Astrocyte (in vitro differentiated cells and primary cell): Measurements from ENCODE around the gene CHP1. TPM values are rescaled to one million over a fixed set of nuclear protein-coding genes. Genes with fewer than 3 reads are reported as not detected.

Source experiments
- DNase-seq: peaks from one replicate; pipeline ENCODE4 v3.0.0-alpha.2; 2010; ENCODE audit warnings: low read depth
- FAIRE-seq: peaks from 2 replicates; lab custom pipeline; 2011; peaks lifted over from hg19 to GRCh38; lab: Jason Lieb, UNC
- H2AFZ ChIP-seq: 2 replicates; pipeline ENCODE4 v1.6.0; 2012; ENCODE audit warnings: low read depth, low read length, inconsistent platforms
- H3K27ac ChIP-seq: 2 replicates; pipeline ENCODE4 v1.5.1; 2011; ENCODE audit warnings: low read depth, low read length, inconsistent platforms
- H3K27me3 ChIP-seq: 2 replicates; pipeline ENCODE4 v1.6.0; 2011; ENCODE audit warnings: low read length, inconsistent platforms; ENCODE audit not compliant: insufficient read depth
- H3K36me3 ChIP-seq: 2 replicates; pipeline ENCODE4 v1.5.1; 2011; ENCODE audit warnings: low read length, inconsistent platforms; ENCODE audit not compliant: insufficient read depth
- H3K4me1 ChIP-seq: 2 replicates; pipeline ENCODE4 v1.5.1; 2011; ENCODE audit warnings: low read length, inconsistent platforms; ENCODE audit not compliant: insufficient read depth
- H3K4me2 ChIP-seq: 2 replicates; pipeline ENCODE4 v1.6.0; 2012; ENCODE audit warnings: low read length, inconsistent platforms
- H3K4me3 ChIP-seq: 2 replicates; pipeline ENCODE4 v1.5.1; 2011; ENCODE audit warnings: low read depth, mild to moderate bottlenecking, low read length, inconsistent platforms; ENCODE audit not compliant: insufficient read depth
- H3K79me2 ChIP-seq: 2 replicates; pipeline ENCODE4 v1.6.0; 2012; ENCODE audit warnings: mild to moderate bottlenecking, low read length, inconsistent platforms; ENCODE audit not compliant: insufficient read depth
- H3K9ac ChIP-seq: 2 replicates; pipeline ENCODE4 v1.6.0; 2012; ENCODE audit warnings: mild to moderate bottlenecking, low read length, inconsistent platforms
- H3K9me3 ChIP-seq: 2 replicates; pipeline ENCODE4 v1.5.1; 2012; ENCODE audit warnings: low read depth, mild to moderate bottlenecking, low read length, inconsistent platforms; ENCODE audit not compliant: insufficient read depth
- H4K20me1 ChIP-seq: 2 replicates; pipeline ENCODE4 v1.6.0; 2012; ENCODE audit warnings: low read length, inconsistent platforms; ENCODE audit not compliant: insufficient read depth
- H3K27ac Mint-ChIP-seq: one replicate; pipeline ENCODE4 v1.8.0; 2021; ENCODE audit warnings: mild to moderate bottlenecking, mixed read lengths; ENCODE audit not compliant: unreplicated experiment
- H3K27me3 Mint-ChIP-seq: one replicate; pipeline ENCODE4 v1.8.0; 2021; ENCODE audit warnings: low read depth, mixed read lengths; ENCODE audit not compliant: unreplicated experiment
- H3K36me3 Mint-ChIP-seq: one replicate; pipeline ENCODE4 v1.8.0; 2021; ENCODE audit warnings: low read depth, mixed read lengths; ENCODE audit not compliant: unreplicated experiment
- H3K4me1 Mint-ChIP-seq: one replicate; pipeline ENCODE4 v1.8.0; 2021; ENCODE audit warnings: low read depth, mixed read lengths; ENCODE audit not compliant: unreplicated experiment
- H3K4me3 Mint-ChIP-seq: one replicate; pipeline ENCODE4 v1.8.0; 2021; ENCODE audit warnings: mild to moderate bottlenecking, moderate library complexity, mixed read lengths; ENCODE audit not compliant: unreplicated experiment
- H3K9me3 Mint-ChIP-seq: one replicate; pipeline ENCODE4 v1.8.0; 2021; ENCODE audit warnings: mild to moderate bottlenecking, mixed read lengths; ENCODE audit not compliant: unreplicated experiment
- EZH2 ChIP-seq: IDR thresholded peaks from 2 replicates; pipeline ENCODE4 v1.6.1; 2012; ENCODE audit warnings: mild to moderate bottlenecking, low read length, inconsistent platforms; ENCODE audit not compliant: insufficient read depth
- total RNA-seq: library from RNA; stranded (reverse); gene quantifications from 2 replicates; pipeline ENCODE4 v1.2.1, GENCODE V29; 2021
- TF ChIP-seq, protein P1 (sequence below): IDR thresholded peaks from 2 replicates; pipeline ENCODE4 v1.5.1; 2011; ENCODE audit warnings: low read depth, mild to moderate bottlenecking, inconsistent platforms, low read length, moderate library complexity; ENCODE audit not compliant: insufficient read depth

CHP1 gene
- total RNA-seq, 1 donor from 2014 or later, result 101 TPM

DNA sequence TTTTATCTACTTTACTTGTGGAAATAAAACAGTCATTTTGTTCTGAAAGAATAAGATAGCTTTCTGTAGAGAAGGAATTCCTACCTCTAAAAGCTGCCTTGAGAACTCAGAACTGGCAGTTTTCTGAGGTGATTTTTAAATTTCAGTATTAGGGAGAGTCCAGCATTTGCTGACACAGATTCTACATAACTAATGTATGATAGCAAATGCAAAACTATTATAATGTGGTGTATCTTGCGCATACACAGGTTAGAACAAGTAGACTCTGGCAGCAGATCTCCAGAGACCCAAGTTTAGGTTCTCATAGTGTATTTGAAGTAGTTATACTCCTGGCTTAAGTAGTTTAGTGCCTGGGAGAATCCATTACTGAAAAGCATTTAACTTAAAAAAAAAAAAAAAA lies 70.5 kb downstream of the CHP1 start:
- no peak overlapping the region for H3K4me2 ChIP-seq
- no peaks in the 10 kb centered on the region for H3K4me1 ChIP-seq
- DNase-seq, result no peak
- peaks cover 4% of the 10 kb centered on the region for H3K36me3 ChIP-seq
- H3K4me3 ChIP-seq, result no peak overlapping the region
- Mint-ChIP-seq H3K4me1 (no peaks in the 10 kb centered on the region), H3K27ac (no peak overlapping the region), H3K9me3 (no peaks in the 10 kb centered on the region), H3K4me3 (no peak overlapping the region), H3K27me3 (no peaks in the 10 kb centered on the region), H3K36me3 (peaks cover 5% of the 10 kb centered on the region)
- no peaks in the 10 kb centered on the region for H3K27me3 ChIP-seq
- no peak overlapping the region for H2AFZ ChIP-seq
- no peak overlapping the region for H3K27ac ChIP-seq
- H4K20me1 ChIP-seq, result no peaks in the 10 kb centered on the region
- TF ChIP-seq EZH2, result no peak
- TF ChIP-seq, protein P1, sequence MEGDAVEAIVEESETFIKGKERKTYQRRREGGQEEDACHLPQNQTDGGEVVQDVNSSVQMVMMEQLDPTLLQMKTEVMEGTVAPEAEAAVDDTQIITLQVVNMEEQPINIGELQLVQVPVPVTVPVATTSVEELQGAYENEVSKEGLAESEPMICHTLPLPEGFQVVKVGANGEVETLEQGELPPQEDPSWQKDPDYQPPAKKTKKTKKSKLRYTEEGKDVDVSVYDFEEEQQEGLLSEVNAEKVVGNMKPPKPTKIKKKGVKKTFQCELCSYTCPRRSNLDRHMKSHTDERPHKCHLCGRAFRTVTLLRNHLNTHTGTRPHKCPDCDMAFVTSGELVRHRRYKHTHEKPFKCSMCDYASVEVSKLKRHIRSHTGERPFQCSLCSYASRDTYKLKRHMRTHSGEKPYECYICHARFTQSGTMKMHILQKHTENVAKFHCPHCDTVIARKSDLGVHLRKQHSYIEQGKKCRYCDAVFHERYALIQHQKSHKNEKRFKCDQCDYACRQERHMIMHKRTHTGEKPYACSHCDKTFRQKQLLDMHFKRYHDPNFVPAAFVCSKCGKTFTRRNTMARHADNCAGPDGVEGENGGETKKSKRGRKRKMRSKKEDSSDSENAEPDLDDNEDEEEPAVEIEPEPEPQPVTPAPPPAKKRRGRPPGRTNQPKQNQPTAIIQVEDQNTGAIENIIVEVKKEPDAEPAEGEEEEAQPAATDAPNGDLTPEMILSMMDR, result no peak
- H3K79me2 ChIP-seq, result no peaks in the 10 kb centered on the region
- FAIRE-seq, result no peak
- H3K9ac ChIP-seq, result no peak overlapping the region
- H3K9me3 ChIP-seq, result no peaks in the 10 kb centered on the region

DNA sequence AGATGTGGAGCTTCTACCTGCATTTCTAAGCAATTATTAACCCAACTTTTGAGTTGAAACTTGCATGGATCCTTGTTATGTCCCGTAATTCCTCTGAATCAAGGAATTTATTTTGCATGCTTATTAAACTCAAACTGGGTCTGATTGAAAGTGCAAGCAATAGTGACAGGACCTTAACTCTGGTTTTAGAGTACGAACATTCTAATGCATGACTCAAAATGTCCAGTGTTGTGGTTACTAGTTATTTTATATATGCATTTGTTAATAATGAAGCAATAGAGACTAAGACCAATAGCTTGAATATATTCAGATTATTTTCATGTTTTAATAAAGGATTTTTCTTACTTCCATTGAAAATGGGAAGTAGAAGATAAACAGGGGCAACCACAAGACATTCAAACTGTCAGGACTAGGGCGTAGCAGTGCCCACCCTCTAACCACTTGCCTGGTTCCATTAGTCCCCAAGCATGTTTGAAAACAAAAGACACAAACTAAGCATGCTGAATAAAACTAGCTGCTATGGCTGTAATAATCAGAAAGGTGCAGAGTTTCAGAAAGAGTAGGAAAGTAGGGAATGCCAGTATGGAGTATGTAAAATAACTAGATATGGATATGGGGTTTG lies 73.2 kb downstream of the CHP1 start:
- H3K36me3 Mint-ChIP-seq, result peaks cover 2% of the 10 kb centered on the region
- H3K4me2 ChIP-seq, result no peak overlapping the region
- no peaks in the 10 kb centered on the region for H3K4me1 Mint-ChIP-seq
- H3K27me3 ChIP-seq, result no peaks in the 10 kb centered on the region
- no peak overlapping the region for H3K4me3 ChIP-seq
- no peaks in the 10 kb centered on the region for H3K36me3 ChIP-seq
- no peak overlapping the region for H3K27ac ChIP-seq
- H3K4me3 Mint-ChIP-seq, result no peak overlapping the region
- no peak overlapping the region for H3K27ac Mint-ChIP-seq
- DNase-seq (no peak), FAIRE-seq (no peak)
- H3K79me2 ChIP-seq, result no peaks in the 10 kb centered on the region
- TF ChIP-seq, protein P1, result no peak
- no peak for TF ChIP-seq EZH2
- no peaks in the 10 kb centered on the region for H3K27me3 Mint-ChIP-seq
- H3K9me3 Mint-ChIP-seq, result no peaks in the 10 kb centered on the region
- H2AFZ ChIP-seq, result no peak overlapping the region
- no peaks in the 10 kb centered on the region for H4K20me1 ChIP-seq
- H3K9ac ChIP-seq, result no peak overlapping the region
- H3K4me1 ChIP-seq, result no peaks in the 10 kb centered on the region
- H3K9me3 ChIP-seq, result no peaks in the 10 kb centered on the region

- H3K27ac ChIP-seq, result no peak overlapping the region
- H3K9ac ChIP-seq, result no peak overlapping the region
- Mint-ChIP-seq H3K4me3 (no peak overlapping the region), H3K4me1 (no peaks in the 10 kb centered on the region), H3K36me3 (no peaks in the 10 kb centered on the region), H3K9me3 (no peaks in the 10 kb centered on the region), H3K27me3 (no peaks in the 10 kb centered on the region), H3K27ac (no peak overlapping the region)
- no peaks in the 10 kb centered on the region for H3K4me1 ChIP-seq
- no peak overlapping the region for H3K4me2 ChIP-seq
- H4K20me1 ChIP-seq, result no peaks in the 10 kb centered on the region
- H2AFZ ChIP-seq, result no peak overlapping the region
- no peak overlapping the region for H3K4me3 ChIP-seq
- no peak for FAIRE-seq
- no peaks in the 10 kb centered on the region for H3K9me3 ChIP-seq
- no peak for DNase-seq
- no peaks in the 10 kb centered on the region for H3K27me3 ChIP-seq
- H3K36me3 ChIP-seq, result no peaks in the 10 kb centered on the region
- TF ChIP-seq, protein P1, result no peak
- TF ChIP-seq EZH2, result no peak
- H3K79me2 ChIP-seq, result no peaks in the 10 kb centered on the region
These were observed 76.6 kb downstream of the CHP1 start for GRCh38 chr15:41307679-41308078.
